IMR-90 (cell line): Measurements from ENCODE around the gene LYRM4. TPM values are rescaled to one million over a fixed set of nuclear protein-coding genes. Genes with fewer than 3 reads are reported as not detected.

Experiments used
- ATAC-seq: fragments of 200-7000 bp; cut with Tn5 transposase; 2 replicates; pipeline ENCODE4 v1.9.1; 2020; ENCODE audit warnings: low read depth, mild to moderate bottlenecking, moderate library complexity
- BruUV-seq: library from RNA; stranded (reverse); fragments of 400-500 nt; replicated peaks from 2 replicates; lab custom pipeline; 2021; lab: Mats Ljungman, UMichigan
- CTCF ChIA-PET: fragments of 300-600 bp; formaldehyde crosslinking; extraction: SDS; loops from one replicate; lab custom pipeline; 2021; ENCODE audit warnings: antibody characterized with exemption; lab: Yijun Ruan, JAX
- POLR2A ChIA-PET: fragments of 300-600 bp; sonication (Branson Sonifier 250); formaldehyde crosslinking; loops from one replicate; lab custom pipeline; 2022; ENCODE audit warnings: antibody characterized with exemption; ENCODE audit not compliant: unreplicated experiment; lab: Charles Lee
- DNase-seq: peaks from one replicate; pipeline ENCODE4 v3.0.0; 2013
- H2AFZ ChIP-seq: replicated peaks from 2 replicates; pipeline ENCODE3; 2013; ENCODE audit warnings: low read length, mild to moderate bottlenecking; ENCODE audit not compliant: poor library complexity
- H2AK5ac ChIP-seq: 2 replicates; pipeline ENCODE4 v1.6.1; 2013; ENCODE audit warnings: low read depth, low read length, inconsistent platforms
- H2AK9ac ChIP-seq: replicated peaks from 2 replicates; pipeline ENCODE3; 2013; ENCODE audit warnings: mild to moderate bottlenecking, low read depth, low read length, moderate library complexity; ENCODE audit not compliant: poor library complexity
- H2BK120ac ChIP-seq: 2 replicates; pipeline ENCODE4 v1.6.1; 2013; ENCODE audit warnings: low read depth, low read length, inconsistent platforms
- H2BK15ac ChIP-seq: 3 replicates; pipeline ENCODE4 v1.6.1; 2013; ENCODE audit warnings: low read depth, low read length, inconsistent platforms
- H2BK20ac ChIP-seq: 2 replicates; pipeline ENCODE4 v1.6.1; 2013; ENCODE audit warnings: low read depth, mild to moderate bottlenecking, inconsistent platforms, low read length, moderate library complexity
- H2BK5ac ChIP-seq: 2 replicates; pipeline ENCODE4 v1.6.1; 2013; ENCODE audit warnings: mild to moderate bottlenecking, low read depth, low read length, inconsistent platforms; ENCODE audit not compliant: poor library complexity, severe bottlenecking
- H3K14ac ChIP-seq: replicated peaks from 2 replicates; pipeline ENCODE4 v1.6.1; 2013; ENCODE audit warnings: low read depth, low read length, inconsistent platforms
- H3K18ac ChIP-seq: 2 replicates; pipeline ENCODE4 v1.6.1; 2013; ENCODE audit warnings: low read depth, low read length, control low read depth
- H3K23ac ChIP-seq: 2 replicates; pipeline ENCODE4 v1.6.1; 2013; ENCODE audit warnings: low read depth, low read length, inconsistent platforms
- H3K27ac ChIP-seq: 2 replicates; pipeline ENCODE4 v1.5.1; 2013; ENCODE audit warnings: mild to moderate bottlenecking, control low read depth, low read length; ENCODE audit not compliant: insufficient read depth
- H3K27me3 ChIP-seq: 2 replicates; pipeline ENCODE4 v1.6.1; 2013; ENCODE audit warnings: low read length; ENCODE audit not compliant: control insufficient read depth, insufficient read depth
- H3K36me3 ChIP-seq: 2 replicates; pipeline ENCODE4 v1.6.1; 2013; ENCODE audit warnings: low read length, mixed read lengths; ENCODE audit not compliant: control insufficient read depth, insufficient read depth
- H3K4ac ChIP-seq: 2 replicates; pipeline ENCODE4 v1.6.1; 2013; ENCODE audit warnings: low read depth, low read length, inconsistent platforms
- H3K4me1 ChIP-seq: 2 replicates; pipeline ENCODE4 v1.6.1; 2013; ENCODE audit warnings: low read length, mixed read lengths; ENCODE audit not compliant: control insufficient read depth, insufficient read depth
- H3K4me2 ChIP-seq: 2 replicates; pipeline ENCODE4 v1.6.1; 2013; ENCODE audit warnings: low read depth, mild to moderate bottlenecking, control low read depth, low read length, moderate library complexity
- H3K4me3 ChIP-seq: 2 replicates; pipeline ENCODE4 v1.5.1; 2013; ENCODE audit warnings: low read depth, mild to moderate bottlenecking, control low read depth, low read length, moderate library complexity; ENCODE audit not compliant: insufficient read depth
- H3K56ac ChIP-seq: 2 replicates; pipeline ENCODE4 v1.6.1; 2013; ENCODE audit warnings: low read length, inconsistent platforms; ENCODE audit not compliant: insufficient read depth; ENCODE audit errors: extremely low read depth
- H3K79me1 ChIP-seq, 2 experiments: 2 replicates each; pipeline ENCODE4 v1.6.1; 2013; ENCODE audit warnings: low read length in 2 of 2, inconsistent platforms in 1 of 2, low read depth in 1 of 2
- H3K9ac ChIP-seq: 2 replicates; pipeline ENCODE4 v1.6.1; 2013; ENCODE audit warnings: low read depth, low read length, control low read depth
- H3K9me1 ChIP-seq: 2 replicates; pipeline ENCODE4 v1.6.1; 2013; ENCODE audit warnings: low read length, inconsistent platforms; ENCODE audit not compliant: insufficient read depth
- H3K9me3 ChIP-seq: 2 replicates; pipeline ENCODE4 v1.6.1; 2013; ENCODE audit warnings: low read length; ENCODE audit not compliant: control insufficient read depth, insufficient read depth
- H4K20me1 ChIP-seq: 2 replicates; pipeline ENCODE4 v1.6.1; 2013; ENCODE audit warnings: low read length, inconsistent platforms; ENCODE audit not compliant: insufficient read depth
- H4K5ac ChIP-seq: 2 replicates; pipeline ENCODE4 v1.6.1; 2013; ENCODE audit warnings: mild to moderate bottlenecking, low read depth, low read length, control low read depth
- H4K8ac ChIP-seq, 2 experiments: 2 replicates each; pipeline ENCODE4 v1.6.1; 2013; ENCODE audit warnings: low read depth in 2 of 2, low read length in 2 of 2, control low read depth in 1 of 2, inconsistent platforms in 1 of 2
- H4K91ac ChIP-seq: 2 replicates; pipeline ENCODE4 v1.6.1; 2013; ENCODE audit warnings: low read depth, low read length, inconsistent platforms; ENCODE audit not compliant: insufficient read depth
- BHLHE40 ChIP-seq: fragments of 150-350 bp; IDR thresholded peaks from 2 replicates; pipeline ENCODE4 v1.6.1; 2016; ENCODE audit warnings: mild to moderate bottlenecking, low read depth, low read length
- CEBPB ChIP-seq: IDR thresholded peaks from 2 replicates; pipeline ENCODE4 v1.6.1; 2012; ENCODE audit warnings: low read depth, low read length, improper control_type of control experiment
- ELK1 ChIP-seq: fragments of 150-350 bp; IDR thresholded peaks from 2 replicates; pipeline ENCODE4 v1.6.1; 2016; ENCODE audit warnings: low read depth, mild to moderate bottlenecking, low read length, moderate library complexity, borderline replicate concordance
- MAZ ChIP-seq: IDR thresholded peaks from 2 replicates; pipeline ENCODE4 v1.6.1; 2012; ENCODE audit warnings: low read depth, mild to moderate bottlenecking, low read length, improper control_type of control experiment, moderate library complexity, borderline replicate concordance
- MXI1 ChIP-seq: IDR thresholded peaks from 2 replicates; pipeline ENCODE4 v1.6.1; 2012; ENCODE audit warnings: low read depth, mild to moderate bottlenecking, low read length, moderate library complexity, borderline replicate concordance
- USF2 ChIP-seq: fragments of 150-350 bp; IDR thresholded peaks from 2 replicates; pipeline ENCODE4 v1.6.1; 2017; ENCODE audit warnings: mild to moderate bottlenecking, antibody characterized with exemption, low read length, low read depth
- WGBS, 2 experiments: methylation state at CpG; one replicate each; pipeline versions ENCODE4 v1.1.5 to v1.1.7; 2013; ENCODE audit warnings: missing lambda C conversion rate in 2 of 2; ENCODE audit not compliant: insufficient read length in 1 of 2; ENCODE audit errors: extremely low coverage in 2 of 2; 5-methylcytosine and 5-hydroxymethylcytosine counted together
- dilution Hi-C: fragments of 300-500 bp; cut with HindIII; formaldehyde crosslinking; loops from one replicate; pipeline ENCODE4 v1.14.3; 2018; ENCODE audit warnings: low sequenced_read_pairs; ENCODE audit not compliant: unreplicated experiment
- in situ Hi-C: fragments of 300-500 bp; cut with MboI; formaldehyde crosslinking; loops from 3 replicates; pipeline ENCODE4 v1.14.3; 2019; ENCODE audit warnings: low sequenced_read_pairs, inconsistent platforms, mixed read lengths
- intact Hi-C: fragments of 100-400 bp; cut with micrococcal nuclease; formaldehyde crosslinking; loops from 2 replicates; pipeline ENCODE4 v1.10.0; 2022
- polyA plus RNA-seq, 3 experiments: library from polyadenylated mRNA; depleted of rRNA; stranded (reverse); fragments of >200 nt; gene quantifications; 2 replicates each; pipeline ENCODE4 v1.2.3, GENCODE V29; 2012; ENCODE audit warnings: low replicate concordance in 1 of 3
- total RNA-seq: library from RNA; depleted of rRNA; stranded (reverse); fragments of >200 nt; gene quantifications from 2 replicates; pipeline ENCODE4 v1.2.3, GENCODE V29; 2012

The LYRM4 gene
- total and polyA plus RNA-seq, 2 of the 4 experiments (the other 2 are of a cell fraction): 11.5 to 26.6 TPM

- no peaks in the 10 kb centered on the region for H3K9me3 ChIP-seq
- no peak for ATAC-seq
- H3K4me2 ChIP-seq: no peak overlapping the region
- DNase-seq: no peak
- no peak overlapping the region for H3K4ac ChIP-seq
- H2BK20ac ChIP-seq: no peak overlapping the region
- no peak overlapping the region for H2BK5ac ChIP-seq
- in situ Hi-C loops (no loop called here), intact Hi-C loops (no loop called here), dilution Hi-C loops (no loop called here)
- H2AK9ac ChIP-seq: no peak overlapping the region
- ChIA-PET POLR2A (interaction anchor here (0.7 kb wide), 1 partner anchor 10 kb away, joined by 15 read pairs; no protein-coding TSS in a partner anchor), CTCF (no interaction called here)
- no peaks in the 10 kb centered on the region; a peak in 1 of 4 replicates for H3K79me1 ChIP-seq
- H4K5ac ChIP-seq: no peak overlapping the region
- H3K23ac ChIP-seq: no peak overlapping the region
- H3K9me1 ChIP-seq: no peaks in the 10 kb centered on the region
- no peak overlapping the region for H4K91ac ChIP-seq
- no peak overlapping the region for H3K18ac ChIP-seq
- H3K27me3 ChIP-seq: no peaks in the 10 kb centered on the region
- no CpG with 5 or more reads among the region's 6 CpGs for WGBS, 2 experiments
- H4K8ac ChIP-seq: no peak overlapping the region
- no peaks in the 10 kb centered on the region for H4K20me1 ChIP-seq
- TF ChIP-seq USF2: no peak
- no peak for TF ChIP-seq BHLHE40
- TF ChIP-seq ELK1: no peak
- TF ChIP-seq CEBPB: no peak
- no peak for TF ChIP-seq MAZ
- TF ChIP-seq MXI1: no peak
- H3K36me3 ChIP-seq: no peaks in the 10 kb centered on the region
- H2BK120ac ChIP-seq: no peak overlapping the region
- no peak overlapping the region for H3K14ac ChIP-seq
- H3K27ac ChIP-seq: no peak overlapping the region
- H3K9ac ChIP-seq: no peak overlapping the region
- no peak overlapping the region for H3K4me3 ChIP-seq
- H2BK15ac ChIP-seq: no peak overlapping the region
- H3K56ac ChIP-seq: no peak overlapping the region
- no TSS peak for BruUV-seq
- no peak overlapping the region for H2AFZ ChIP-seq
- no peaks in the 10 kb centered on the region; the same call in none of the 2 replicates for H3K4me1 ChIP-seq
- H2AK5ac ChIP-seq: no peak overlapping the region
Observed at GRCh38 chr6:5163247-5163646, 97.5 kb downstream of the LYRM4 start.
